GM19351 (cell line): ENCODE data around the gene PCED1B.
A peak's percentile ranks its signal among the peaks of the same experiment; 100 is the strongest.
"Not testable (repeated sequence)": the region's sequence is repeated elsewhere in the genome, so short reads cannot be mapped to it uniquely, and the experiment has no call there.

Source experiments
- ATAC-seq: cut with Tn5 transposase; IDR thresholded peaks from one replicate; pipeline ENCODE4 v1.9.1; 2021; ENCODE audit warnings: mild to moderate bottlenecking, moderate library complexity; ENCODE audit not compliant: unreplicated experiment

The PCED1B gene

DNA sequence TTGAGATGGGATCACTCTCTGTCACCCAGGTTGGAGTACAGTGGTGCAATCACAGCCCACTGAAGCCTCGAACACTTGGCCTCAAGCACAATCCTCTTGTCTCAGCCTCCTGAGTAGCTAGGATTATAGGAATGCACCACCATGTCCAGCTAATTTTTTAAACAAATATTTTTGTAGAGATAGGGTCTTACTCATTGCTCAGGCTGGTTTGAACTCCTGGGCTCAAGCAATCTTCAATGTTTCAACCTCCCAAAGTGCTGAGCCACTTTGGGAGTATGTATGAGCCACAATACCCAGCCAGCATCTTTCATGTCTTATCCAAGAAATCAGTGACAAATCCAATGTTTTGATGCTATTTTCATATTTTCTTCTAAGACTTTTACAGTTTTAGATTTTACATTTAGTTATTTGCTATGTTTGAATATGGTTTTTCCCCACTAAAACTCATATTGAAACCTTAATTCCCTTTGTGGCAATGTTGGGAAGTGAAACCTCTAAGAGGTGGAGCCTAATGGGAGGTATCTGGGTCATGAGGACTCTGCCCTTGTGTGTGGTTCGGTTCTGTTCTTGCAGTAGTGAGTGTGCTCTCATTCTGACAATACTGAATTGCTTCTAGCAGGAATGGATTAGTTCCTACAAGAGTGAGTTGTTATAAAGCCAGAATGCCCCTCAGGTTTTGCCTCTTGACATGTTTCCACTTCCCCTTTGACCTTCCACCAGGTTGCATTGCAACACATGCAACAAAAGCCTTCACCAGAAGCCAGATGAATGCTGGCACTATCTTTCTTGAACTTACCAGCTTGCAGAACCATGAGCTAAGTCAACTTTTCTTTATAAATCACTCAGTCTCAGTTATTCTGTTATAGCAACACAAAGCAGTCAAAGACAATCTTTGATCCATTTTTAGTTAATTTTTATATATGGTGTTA is 81.2 kb downstream of the PCED1B start:
- no peak for ATAC-seq

DNA sequence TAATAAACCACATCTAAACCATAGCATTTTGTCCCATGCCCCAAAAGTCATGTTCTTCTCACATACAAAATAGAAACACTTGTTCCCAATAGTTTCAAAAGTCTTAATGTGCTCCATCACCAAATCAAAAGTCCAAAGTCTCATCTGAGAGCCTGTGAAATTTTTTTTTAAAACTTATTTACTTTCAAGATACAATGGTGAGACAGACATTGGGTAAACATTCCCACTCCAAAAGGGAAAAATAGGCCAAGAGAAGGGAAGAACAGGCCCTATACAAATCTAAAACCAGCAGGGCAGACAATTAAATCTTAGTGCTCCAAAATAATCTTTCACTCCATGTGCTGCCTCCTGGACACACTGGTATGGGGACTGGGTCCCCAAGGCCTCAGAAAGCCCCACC is 84.7 kb downstream of the PCED1B start:
- ATAC-seq = no peak

DNA sequence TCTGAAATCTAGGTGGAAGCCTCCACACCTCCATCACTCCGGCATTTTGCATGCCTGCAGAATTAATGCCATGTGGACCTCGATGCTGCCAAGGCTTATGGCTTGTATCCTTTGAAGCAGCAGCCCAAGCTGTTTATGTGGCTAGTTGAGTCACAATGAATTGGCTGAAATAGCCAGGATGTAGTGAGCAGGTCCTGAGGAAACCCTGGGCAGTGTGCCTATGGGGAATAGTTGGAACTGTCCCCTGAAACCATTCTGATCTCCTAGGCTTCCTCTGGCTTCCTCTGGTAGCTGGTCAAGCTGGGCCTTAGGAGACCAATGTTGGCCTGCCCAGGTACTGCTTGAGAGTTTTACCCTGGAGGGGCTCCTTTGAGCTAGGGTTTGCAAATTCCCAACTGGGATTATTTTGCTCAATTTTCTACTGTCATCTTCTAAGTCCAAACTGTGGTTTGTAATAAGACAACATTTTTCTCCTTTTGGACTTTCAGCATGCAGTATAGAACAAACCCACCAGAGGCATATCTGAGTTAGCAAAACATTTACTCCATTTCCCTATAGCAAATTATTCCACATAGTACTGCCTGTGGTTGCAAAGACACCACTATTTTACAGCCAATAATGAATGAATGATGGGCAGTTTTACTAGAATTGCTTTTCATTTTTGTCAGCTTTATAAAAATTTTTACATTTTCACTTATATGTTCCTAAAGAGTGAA is 85.5 kb downstream of the PCED1B start:
- no peak for ATAC-seq

DNA sequence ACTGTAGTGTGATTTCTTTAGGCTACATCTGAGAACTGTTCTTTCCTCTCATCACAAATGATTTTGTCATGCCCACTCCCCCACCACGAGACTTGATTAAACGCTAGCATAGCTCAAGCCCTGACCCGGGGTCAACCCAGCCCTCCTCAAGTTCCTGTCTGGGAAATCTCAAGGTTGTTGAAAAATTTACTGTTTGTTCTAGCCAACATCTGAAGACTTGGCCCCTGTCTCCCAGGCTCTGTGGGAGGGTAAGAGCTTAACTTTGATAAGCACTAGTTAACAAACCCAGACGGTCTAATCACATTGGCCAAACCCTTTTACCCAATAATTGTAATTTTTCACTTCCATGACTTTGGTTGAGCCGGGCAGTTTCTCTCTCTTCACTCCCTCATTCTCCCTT is 86.5 kb downstream of the PCED1B start:
- no peak for ATAC-seq

DNA sequence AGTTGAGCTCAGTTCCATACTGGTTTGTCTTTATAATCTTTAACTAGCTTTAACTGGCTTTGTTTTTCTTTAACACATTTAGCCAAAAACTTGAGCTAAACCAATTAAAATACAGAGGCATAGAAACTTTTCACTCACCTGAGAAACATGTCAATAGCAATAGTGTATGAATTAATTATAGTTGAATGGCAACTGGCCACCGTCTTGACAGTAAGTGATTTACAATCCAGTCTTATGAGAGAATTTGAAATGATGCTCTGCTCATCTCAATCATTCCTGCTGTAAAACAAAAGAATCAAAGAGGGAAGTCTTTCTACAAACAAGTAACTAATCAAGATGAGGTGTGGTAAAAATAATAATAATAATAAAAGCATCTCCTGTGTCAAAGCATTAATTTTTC is 86.9 kb downstream of the PCED1B start:
- ATAC-seq = no peak

DNA sequence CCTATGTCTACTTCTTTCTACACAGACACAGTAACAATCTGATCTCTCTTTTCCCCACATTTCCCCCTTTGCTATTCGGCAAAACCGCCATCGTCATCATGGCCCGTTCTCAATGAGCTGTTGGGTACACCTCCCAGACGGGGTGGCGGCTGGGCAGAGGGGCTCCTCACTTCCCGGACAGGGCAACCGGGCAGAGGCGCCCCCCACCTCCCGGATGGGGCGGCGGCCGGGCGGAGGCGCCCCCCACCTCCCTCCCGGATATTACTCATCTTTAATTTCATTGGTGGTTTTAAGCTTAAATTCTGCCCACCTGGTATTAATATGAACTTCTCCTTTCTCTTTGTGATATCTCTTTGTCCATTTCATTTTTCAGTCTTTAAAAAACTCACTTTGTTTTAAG is 90.9 kb downstream of the PCED1B start:
- not testable (repeated sequence) for ATAC-seq

DNA sequence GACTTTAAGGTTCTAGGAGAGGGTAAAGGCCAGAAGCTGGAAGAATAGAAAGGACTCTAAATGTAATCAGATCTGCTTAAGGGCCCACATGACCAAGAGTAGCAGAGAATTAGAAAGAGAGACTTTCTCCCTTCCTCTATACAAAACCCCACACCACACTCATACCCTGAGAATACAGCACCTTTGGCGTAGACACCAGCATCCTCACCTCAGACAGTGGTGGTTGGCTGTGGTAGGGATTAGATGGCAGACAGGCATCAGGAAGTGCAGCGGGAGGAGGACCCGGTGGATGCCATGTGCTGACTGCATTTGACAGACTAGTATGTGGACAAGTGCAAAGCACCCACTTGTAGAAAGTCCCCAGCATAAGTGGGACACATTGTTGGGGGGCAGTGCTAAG is 98.6 kb downstream of the PCED1B start:
- ATAC-seq = no peak

DNA sequence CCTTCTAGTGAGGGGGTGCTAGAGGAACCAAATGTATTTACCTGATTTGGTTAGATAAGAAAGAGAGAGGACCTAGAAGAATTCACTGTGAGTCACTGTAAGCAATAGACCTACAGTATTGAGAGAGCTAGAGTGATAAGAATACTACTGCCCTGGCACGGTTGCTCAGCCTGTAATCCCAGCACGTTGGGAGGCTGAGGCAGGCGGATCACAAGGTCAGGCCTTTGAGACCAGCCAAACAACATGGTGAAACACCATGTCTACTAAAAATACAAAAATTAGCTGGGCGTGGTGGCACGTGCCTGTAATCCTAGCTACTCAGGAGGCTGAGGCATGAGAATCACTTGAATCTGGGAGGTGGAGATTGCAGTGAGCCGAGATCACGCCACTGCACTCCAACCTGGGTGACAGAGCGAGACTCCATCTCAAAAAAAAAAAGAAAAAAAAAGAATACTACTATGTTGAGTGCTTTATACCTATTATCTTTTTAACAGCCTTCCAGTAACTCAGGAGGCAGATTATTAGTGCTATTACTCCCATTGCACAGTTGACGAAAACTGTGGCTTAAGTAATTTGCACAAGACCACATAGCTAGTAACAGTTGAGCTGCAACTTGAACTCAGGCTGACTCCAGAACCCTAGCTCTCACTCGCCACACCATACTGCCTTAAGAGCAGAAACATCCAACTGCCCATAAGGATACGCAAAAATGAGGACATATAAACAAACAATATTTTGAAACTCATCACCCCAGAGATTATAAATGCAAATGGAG is 102.9 kb downstream of the PCED1B start:
- peak; percentile 75 for ATAC-seq

DNA sequence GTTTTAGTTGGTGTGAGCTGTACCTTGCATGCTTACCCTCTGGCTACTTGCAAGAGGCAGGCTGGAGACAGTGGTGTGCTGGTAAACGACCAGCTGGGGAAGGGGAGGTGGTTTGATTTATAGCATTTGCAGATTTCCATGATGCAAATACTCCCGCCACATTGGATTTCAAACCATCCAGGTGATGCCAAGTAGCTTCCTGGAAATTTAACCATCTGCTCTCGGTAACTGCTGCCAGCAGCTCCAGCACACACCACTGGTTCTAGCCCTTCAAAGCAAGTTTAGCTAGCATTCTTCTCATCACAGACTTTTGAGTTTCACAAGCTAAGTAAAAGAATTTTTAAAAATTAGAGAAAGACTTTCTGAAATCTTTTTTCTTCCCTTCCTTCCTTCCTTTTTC is 104.8 kb downstream of the PCED1B start:
- ATAC-seq = no peak

DNA sequence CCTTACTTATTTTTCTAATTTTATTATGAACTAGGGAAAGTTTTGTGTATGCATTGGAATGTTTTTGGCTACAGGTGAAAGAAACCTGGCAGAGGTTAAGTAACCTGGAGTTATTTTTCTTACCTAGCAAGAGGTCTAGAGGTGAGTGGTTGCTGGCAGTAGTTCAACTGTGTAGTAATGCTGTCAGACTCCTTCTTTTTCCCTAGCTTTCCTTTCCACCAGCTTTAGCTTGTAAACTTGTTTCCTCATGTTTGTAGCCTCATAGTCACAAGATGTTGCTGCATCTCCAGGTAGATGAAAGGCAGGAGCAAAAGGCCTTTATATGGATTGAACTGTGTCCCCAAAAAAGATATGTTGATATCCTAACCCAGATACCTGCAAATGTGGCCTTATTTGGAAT is 105.4 kb downstream of the PCED1B start:
- no peak for ATAC-seq

DNA sequence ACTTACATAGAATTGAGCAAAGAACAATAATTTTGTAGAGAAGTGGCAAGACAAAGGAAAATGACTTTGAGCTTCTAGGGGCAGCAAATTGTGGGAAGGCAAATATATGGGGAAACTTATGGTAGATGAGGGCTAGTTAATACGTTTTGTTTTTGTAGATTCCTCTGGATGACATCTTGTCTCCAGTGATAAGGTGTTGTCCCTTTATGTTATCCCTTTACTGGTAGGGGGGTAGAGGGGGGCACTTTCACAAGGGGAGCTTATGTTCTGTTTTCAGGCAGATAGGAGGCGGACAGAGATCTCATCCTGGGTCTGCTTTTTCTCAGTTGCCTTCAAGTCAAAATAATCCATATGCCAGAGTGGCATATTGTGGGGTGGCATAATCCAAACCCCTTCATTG is 106.8 kb downstream of the PCED1B start:
- ATAC-seq = no peak

DNA sequence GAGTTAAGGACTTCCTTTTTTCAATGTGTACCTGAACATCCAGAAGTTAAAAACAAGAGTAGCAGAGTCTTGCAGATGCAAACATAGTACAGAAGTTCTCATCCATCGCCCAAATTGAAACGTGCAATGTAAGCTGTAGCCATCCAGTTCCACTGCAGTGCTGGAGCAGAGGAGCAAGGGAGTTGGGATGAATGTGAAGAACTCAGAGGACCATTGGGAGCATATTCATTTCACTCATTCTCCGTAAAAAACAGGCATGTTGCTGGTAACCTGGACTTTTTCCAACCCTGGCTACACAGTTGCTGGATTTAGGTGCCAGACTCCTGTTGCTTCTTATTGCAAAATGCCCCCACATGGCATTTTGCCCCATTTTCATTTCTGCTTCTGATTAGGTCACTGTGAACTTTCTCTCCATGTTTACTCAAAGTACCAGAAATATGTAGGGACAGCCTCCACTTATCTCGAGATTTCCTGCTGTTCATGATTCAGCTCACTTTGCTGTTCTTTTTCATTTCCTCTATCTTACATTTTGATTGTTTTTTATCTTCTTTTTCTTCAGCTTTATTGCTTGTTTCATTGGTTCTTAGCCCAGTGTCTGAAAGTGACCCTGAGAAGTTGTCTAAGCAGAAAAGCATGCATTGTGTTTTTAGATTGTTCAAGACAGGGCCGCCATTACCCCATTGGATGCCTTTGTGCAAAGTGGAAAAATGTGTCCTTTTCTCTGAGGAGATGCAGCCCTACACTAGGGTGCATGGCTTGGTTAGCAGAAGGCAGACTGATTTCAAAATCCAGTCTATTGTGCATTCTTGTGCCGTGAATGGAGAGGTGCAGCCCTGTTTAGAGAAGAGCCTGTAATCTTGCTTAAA is 109.4 kb downstream of the PCED1B start:
- ATAC-seq = no peak

DNA sequence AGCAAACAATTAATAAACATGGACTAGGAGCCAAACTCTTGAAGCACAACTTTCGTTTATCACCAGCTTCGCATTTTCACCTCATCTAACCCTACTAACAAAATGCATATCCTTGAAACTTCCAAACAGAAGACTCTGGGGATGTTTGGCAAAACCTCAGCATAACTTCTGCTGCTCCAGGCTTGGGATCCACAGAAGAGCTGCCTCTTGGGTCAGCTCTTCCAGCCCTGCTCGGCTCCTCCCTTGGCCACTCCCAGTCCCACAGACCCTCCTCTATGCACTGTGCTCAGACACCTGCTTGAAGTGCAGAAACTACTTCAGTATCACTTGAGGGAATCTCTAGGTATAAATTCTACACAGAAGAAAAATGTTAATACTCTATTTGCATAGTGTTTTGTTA is 110.3 kb downstream of the PCED1B start:
- ATAC-seq = no peak

DNA sequence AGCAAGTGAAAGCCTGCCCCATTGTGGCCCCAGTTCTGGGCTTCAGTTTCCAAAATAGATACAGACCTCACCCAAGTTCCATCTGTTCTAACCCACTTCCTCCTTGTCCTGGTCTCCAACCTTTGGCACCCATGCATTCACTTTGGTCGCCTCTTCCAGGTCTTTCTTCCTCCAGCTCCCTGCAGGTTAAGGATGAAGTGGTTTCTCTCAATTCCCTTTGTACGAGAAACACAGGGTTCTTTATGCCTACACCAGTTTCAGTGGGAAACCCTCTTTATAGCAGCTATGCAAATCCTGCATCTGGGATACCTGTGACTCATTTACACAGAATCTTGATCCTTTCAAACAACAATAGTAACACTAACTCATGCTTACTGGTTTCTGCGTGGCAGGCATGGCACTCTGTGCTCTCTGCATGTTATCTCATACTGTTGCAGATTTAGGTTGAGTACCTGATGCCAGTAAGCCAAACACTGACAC is 110.9 kb downstream of the PCED1B start:
- no peak for ATAC-seq

DNA sequence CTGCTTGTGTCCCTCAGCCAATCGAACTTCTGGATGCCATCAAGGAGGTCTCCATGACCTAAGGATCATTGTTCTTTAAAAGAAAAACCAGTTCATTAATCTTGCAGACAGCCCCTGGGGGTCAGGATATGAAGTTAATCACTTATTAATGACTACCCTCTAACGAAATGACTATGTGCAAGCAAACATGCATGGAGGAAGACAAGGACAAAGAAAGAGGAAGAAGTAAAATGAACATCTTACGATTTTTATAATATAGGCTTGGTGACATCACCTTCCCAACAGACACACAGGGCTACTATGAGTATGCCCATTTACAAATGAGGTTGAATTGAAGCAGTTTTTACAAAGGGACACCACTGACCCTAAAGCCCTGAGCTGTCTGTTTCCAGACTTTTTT is 111.5 kb downstream of the PCED1B start:
- ATAC-seq = no peak

DNA sequence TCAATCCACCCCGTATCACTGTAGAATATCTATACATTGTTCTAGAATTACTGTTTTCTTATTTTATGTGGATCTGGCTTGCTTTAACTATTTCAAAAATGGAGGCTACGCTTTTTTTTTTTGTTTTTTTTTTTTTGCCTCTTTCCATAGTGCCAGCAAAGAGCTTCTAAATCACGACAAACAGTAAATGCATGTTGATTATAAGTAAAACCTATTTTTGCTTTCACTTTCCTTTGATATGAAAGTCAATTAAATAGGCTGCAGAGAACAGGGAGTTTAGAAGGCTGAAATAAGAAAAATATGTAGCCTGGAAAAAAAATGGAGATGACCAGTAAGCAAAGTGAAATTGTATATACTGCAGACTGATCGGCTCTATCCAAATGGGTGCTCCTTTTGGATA is 112.6 kb downstream of the PCED1B start:
- no peak for ATAC-seq

DNA sequence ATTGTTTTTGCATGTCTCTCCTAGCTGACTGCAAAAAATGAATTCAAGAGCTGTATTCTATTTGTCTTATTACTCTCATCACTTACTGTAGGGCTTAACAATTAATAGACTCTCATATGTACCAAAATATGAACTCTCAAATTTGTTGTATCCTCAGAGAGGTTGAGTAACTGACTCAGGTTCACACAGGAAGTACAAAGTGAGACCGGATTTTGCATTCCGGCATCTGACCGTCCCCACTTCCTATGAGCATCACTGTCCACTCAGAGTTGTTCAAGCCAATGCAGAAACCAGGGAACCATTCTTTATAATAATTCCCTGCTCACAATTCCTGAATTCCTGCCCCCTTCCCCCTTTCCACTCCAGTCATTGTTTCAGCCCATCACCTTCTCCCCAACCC is 113.6 kb downstream of the PCED1B start:
- no peak for ATAC-seq

DNA sequence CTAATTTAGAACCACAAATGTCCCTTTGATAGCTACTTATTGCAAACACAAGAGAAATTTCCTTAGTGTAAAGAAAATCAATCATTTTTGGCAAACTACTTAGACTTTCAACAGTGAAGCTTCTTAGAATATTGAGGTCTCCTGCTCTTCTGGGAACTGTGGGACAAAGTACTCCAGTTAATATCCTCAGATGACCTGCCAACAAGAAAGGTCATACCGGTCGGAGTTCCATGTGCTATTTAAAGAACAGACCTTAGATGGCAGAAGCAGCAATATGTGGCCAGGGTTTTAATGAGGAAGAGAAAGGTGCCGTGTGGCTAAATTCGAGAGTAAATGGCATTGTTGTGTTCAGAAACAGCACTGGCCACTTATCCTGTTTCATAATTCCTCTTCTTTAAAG is 115.1 kb downstream of the PCED1B start:
- peak; percentile 42 for ATAC-seq

DNA sequence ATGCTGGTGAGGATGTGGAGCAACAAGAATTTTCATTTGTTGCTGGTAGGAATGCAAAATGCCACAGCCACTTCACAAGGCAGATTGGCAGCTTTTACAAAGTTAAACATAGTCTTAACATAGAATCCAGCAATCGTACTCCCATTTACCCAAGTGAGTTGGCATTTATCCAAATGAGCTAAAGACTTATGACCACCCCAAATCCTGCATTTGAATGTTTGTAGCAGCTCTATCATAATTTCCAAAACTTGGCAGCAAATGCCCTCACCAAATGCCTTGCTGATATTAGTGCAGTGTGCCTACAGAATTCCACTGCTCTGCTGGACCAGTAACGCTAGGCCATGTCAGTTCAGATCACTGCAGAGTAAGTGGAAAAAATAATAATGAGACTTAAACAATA is 121.0 kb downstream of the PCED1B start:
- no peak for ATAC-seq

DNA sequence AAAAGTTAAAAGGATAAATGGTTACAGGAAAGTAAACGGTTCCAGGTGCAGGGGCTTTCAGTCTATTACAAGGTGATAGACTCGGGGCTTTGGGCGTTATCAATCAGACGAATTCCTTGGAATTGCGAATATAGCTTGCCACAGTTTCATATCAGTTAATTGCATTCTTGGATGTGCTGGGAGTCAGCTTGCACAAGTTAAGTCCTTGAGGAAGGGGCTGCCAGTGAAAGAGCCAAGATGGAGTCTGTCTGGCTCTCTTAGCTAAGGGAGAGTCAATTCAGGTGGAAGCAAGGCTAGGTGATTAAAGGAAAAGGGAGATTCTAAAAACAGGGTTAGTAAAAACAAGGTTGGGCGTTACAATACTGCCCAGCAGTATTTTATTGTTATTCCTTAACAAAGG is 121.8 kb downstream of the PCED1B start:
- ATAC-seq = not testable (repeated sequence)
